GM10847 (cell line): ENCODE data around the gene DLG1.

Experiments used
- POLR2A ChIP-seq: IDR thresholded peaks from 2 replicates; pipeline ENCODE4 v1.6.1; 2011; ENCODE audit not compliant: insufficient read length; ENCODE audit errors: extremely low read depth

Gene DLG1

GRCh38 chr3:197298341-197298944, at the start of gene DLG1:
Gene DLG1, minus strand, starts transcription at chr3:197298612. Its CDS starts 1,408 bp downstream, at chr3:197297204.
- TF ChIP-seq POLR2A, result peak; percentile 68

DNA sequence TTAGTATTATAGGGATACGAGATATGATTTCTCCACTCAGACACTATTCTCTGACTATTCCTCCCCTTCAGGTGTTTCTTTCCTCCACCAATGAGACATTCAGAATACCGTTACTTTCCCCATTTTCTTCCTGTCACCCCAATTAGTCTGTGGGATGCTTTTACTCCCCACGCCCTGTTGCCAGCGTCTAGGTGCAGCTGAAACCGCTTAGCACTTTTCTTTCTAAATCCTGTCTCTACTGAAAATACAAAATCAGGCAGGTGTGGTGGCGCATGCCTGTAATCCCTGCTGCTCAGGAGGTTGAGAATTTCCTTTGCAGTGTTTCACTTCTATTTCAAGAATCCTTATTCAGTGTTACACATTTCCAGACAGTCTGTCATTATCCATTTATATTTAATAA, 49.6 kb upstream of the DLG1 start:
- no peak for TF ChIP-seq POLR2A

DNA sequence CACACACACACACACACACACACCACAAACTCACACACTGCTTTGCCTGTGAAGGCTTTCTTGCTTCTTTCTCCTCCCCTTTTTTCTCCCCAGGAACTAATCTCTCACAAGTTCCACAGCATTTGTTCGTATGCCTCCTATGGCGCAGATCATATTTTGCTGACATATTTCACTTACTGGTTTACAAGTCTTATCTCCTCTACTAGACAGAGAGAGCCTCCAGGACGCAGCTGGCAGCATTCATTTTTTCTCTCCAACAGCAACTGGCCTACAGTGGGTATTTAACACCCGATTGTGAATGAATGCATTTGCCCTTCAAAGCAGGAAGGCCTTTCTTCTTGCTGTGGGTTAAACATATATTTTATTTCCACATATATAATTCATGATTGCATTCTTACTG, 47.0 kb upstream of the DLG1 start:
- no peak for TF ChIP-seq POLR2A

- TF ChIP-seq POLR2A, result no peak
These were observed 46.3 kb upstream of the DLG1 start for GRCh38 chr3:197344582-197345318.

DNA sequence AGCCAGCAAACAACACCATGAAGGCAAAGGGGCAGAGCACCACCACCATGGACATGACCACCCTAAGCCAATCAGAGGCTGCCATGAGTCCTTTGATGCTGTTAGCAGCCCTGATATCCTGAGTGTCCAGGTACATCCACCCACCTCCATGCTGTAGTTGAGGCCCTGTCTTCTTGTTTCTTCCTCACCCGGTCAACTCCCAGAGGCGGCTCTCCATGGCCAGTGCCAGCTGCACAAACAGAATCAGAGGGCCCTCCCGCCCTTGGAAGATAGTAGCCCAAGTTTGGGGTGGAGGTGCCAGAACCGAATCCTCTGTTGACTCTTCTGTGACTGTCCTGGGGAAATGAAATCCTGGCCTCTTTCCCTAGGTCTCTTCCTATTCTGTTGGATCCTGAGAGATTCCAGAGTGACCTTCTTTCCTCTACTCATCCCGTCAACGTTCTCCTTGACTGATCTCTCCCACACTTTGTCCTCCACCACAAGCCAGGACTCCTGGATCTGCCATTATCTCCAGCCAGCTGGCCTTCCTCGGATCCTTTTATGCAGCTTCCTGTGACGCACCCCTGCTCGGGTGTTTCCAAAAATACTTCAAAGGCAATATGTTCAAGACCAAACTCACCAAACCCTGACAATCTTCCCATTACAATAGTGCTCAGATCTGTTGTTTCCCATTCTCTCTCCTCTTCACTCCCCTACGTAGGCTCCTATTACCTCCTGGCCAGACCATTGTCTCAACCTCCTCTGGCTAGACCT, 45.4 kb upstream of the DLG1 start:
- no peak for TF ChIP-seq POLR2A

- TF ChIP-seq POLR2A, result no peak
These were observed 44.7 kb upstream of the DLG1 start for GRCh38 chr3:197343111-197343510.

GRCh38 chr3:197340521-197340871, 42.1 kb upstream of the DLG1 start:
- TF ChIP-seq POLR2A, result no peak

DNA sequence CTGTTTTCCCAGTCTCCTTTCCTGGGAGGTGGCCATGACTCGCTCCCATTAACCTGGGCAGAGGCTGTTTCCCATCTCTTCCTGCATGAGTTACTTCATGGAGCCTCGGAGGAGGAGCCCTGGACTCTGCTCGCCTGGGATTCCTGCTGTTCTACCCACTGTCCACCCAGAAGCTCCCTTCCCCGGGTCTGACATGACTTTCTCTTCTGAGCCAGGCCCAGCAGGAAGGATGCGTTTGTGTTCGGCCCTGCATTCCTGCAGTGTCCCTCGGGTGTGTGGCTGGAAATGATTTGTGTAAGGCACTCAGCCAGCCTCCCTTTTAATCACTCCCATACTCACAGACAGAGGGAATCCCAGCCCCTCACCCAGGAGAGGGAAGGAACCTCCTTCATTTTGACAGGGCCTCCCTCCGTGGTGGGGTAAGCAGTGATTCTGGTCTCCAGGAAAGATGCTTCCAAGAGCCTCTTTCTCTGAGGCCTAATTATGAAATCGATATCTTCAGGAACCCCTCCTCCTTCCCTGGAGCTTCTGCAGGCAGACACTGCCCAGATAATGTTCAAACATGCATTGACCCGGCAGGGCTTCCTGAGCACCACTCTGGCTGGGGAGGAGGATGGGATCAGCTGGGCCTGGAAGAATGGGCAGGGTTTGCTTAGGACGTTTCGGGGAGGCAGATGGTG, 41.6 kb upstream of the DLG1 start:
- TF ChIP-seq POLR2A, result no peak

- no peak for TF ChIP-seq POLR2A
These were observed 40.2 kb upstream of the DLG1 start for GRCh38 chr3:197338586-197338985.

- no peak for TF ChIP-seq POLR2A
These were observed 39.2 kb upstream of the DLG1 start for GRCh38 chr3:197337656-197338055.

GRCh38 chr3:197337214-197337613, 38.8 kb upstream of the DLG1 start:
- TF ChIP-seq POLR2A, result no peak

DNA sequence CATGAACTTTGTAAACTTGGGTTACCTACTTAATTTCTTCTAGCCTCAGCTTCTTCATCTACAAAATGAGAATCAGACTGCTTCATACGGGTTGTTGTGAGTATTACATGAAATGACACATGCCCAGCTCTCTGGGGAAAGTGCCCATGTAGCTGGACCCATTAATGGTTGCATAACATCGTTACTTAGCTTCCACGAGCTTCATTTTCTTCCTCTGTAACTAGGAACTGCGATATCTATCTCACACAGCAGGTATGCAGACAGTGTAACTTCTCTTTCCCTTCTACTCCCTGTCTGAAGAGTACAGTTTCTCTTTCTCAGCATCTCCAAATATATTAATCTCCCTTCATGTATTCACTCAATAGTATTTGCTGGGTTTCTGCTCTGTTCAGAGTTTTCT, 37.9 kb upstream of the DLG1 start:
- no peak for TF ChIP-seq POLR2A

GRCh38 chr3:197335428-197336132, 37.2 kb upstream of the DLG1 start:
- no peak for TF ChIP-seq POLR2A

- no peak for TF ChIP-seq POLR2A
These were observed 35.7 kb upstream of the DLG1 start for GRCh38 chr3:197333901-197334639.
